ENCODE data around the gene KLHL11. TPM values are rescaled to one million over a fixed set of nuclear protein-coding genes. Genes with fewer than 3 reads are reported as not detected.

Gene KLHL11
- total and polyA plus RNA-seq, 4 donors = 0.68 to 12.6 (median 7.1) TPM

GRCh38 chr17:41806685-41807445 is 58.4 kb downstream of the KLHL11 start:
- H3K9ac ChIP-seq (ENCODE audit: low read depth in 1 of 2, low read length in 2 of 2) = no peak overlapping the region
- no peak overlapping the region for H3K27ac ChIP-seq (ENCODE audit: low read depth in 1 of 2, low read length in 2 of 2)
- H3K4me3 ChIP-seq (ENCODE audit: low read depth in 1 of 3, low read length in 3 of 3) = no peak overlapping the region
- WGBS = 87% methylated on average over 8 of the region's 8 CpGs
- no peaks in the 10 kb centered on the region for H3K9me3 ChIP-seq (ENCODE audit: control insufficient read depth in 4 of 4, low read length in 3 of 4)
- no peaks in the 10 kb centered on the region for H3K36me3 ChIP-seq (ENCODE audit: control insufficient read depth in 4 of 4, insufficient read depth in 3 of 4, low read depth in 1 of 4, low read length in 3 of 4)
- peaks cover under 1 to 15% (median 5%) of the 10 kb centered on the region in 4 donors for H3K4me1 ChIP-seq (ENCODE audit: control insufficient read depth in 4 of 4, insufficient read depth in 4 of 4, low read length in 3 of 4)
- no peak for DNase-seq (ENCODE audit: low spot score)
- TF ChIP-seq SP1 (IDR thresholded peaks at IDR 0.05) (no peak), HNF4A (conservative IDR thresholded peaks at IDR 0.05) (no peak), NR2F2 (IDR thresholded peaks at IDR 0.05) (no peak), JUND (IDR thresholded peaks at IDR 0.05) (no peak), MAX (IDR thresholded peaks at IDR 0.05) (no peak)
- H3K27me3 ChIP-seq (ENCODE audit: control insufficient read depth in 4 of 4, insufficient read depth in 4 of 4, low read length in 3 of 4) = no peaks in the 10 kb centered on the region

Small RNAs within 50 kb of the gene (small RNA-seq; reads per million reads assigned to genes)
- not detected for gene AC125257.2

Other genes with a start within 250 kb of the KLHL11 start
- not detected for gene KRT17, start 240.8 kb downstream of the KLHL11 start, total RNA-seq
- gene KRT17, start 240.8 kb downstream of the KLHL11 start, polyA plus RNA-seq = under 1 TPM in 1 of 2 donors, not detected in 1; 0.15 TPM
- gene EIF1, start 176.5 kb downstream of the KLHL11 start, total RNA-seq = 10 to 100 TPM; 56.5 to 61.0 TPM
- gene EIF1, start 176.5 kb downstream of the KLHL11 start, polyA plus RNA-seq = 100 to 1,000 TPM; 258 to 755 TPM
- not detected for gene GAST, start 153.1 kb downstream of the KLHL11 start, total RNA-seq
- gene GAST, start 153.1 kb downstream of the KLHL11 start, polyA plus RNA-seq = not detected
- under 1 TPM; under 0.01 to 0.05 TPM for gene HAP1, start 130.8 kb downstream of the KLHL11 start, total RNA-seq
- gene HAP1, start 130.8 kb downstream of the KLHL11 start, polyA plus RNA-seq = under 1 TPM; 0.02 to 0.04 TPM
- 10 to 100 TPM; 40.7 to 56.0 TPM for gene JUP, start 78.7 kb downstream of the KLHL11 start, total RNA-seq
- 10 to 100 TPM; 39.1 to 47.7 TPM for gene JUP, start 78.7 kb downstream of the KLHL11 start, polyA plus RNA-seq
- gene P3H4, start 53.5 kb downstream of the KLHL11 start, total RNA-seq = 1 to 10 TPM; 2.6 to 5.6 TPM
- 1 to 10 TPM; 1.7 to 2.0 TPM for gene P3H4, start 53.5 kb downstream of the KLHL11 start, polyA plus RNA-seq
- 10 to 100 TPM in 1 of 2 donors, 1 to 10 TPM in 1; 6.2 to 17.6 TPM for gene FKBP10, start 52.4 kb downstream of the KLHL11 start, total RNA-seq
- 1 to 10 TPM in 1 of 2 donors, under 1 TPM in 1; 0.71 to 5.0 TPM for gene FKBP10, start 52.4 kb downstream of the KLHL11 start, polyA plus RNA-seq
- gene NT5C3B, start 29.2 kb downstream of the KLHL11 start, total RNA-seq = 10 to 100 TPM; 15.3 to 32.0 TPM
- gene NT5C3B, start 29.2 kb downstream of the KLHL11 start, polyA plus RNA-seq = 10 to 100 TPM; 25.1 to 28.8 TPM
- under 1 TPM in 1 of 2 donors, not detected in 1; 0.17 TPM for gene KLHL10, start 27.6 kb downstream of the KLHL11 start, total RNA-seq
- under 1 TPM; 0.03 to 0.07 TPM for gene KLHL10, start 27.6 kb downstream of the KLHL11 start, polyA plus RNA-seq
- 100 to 1,000 TPM in 1 of 2 donors, 10 to 100 TPM in 1; 55.4 to 133 TPM for gene ACLY, start 53.5 kb upstream of the KLHL11 start, total RNA-seq
- gene ACLY, start 53.5 kb upstream of the KLHL11 start, polyA plus RNA-seq = 10 to 100 TPM; 12.1 to 18.8 TPM
- gene ODAD4, start 65.2 kb upstream of the KLHL11 start, total RNA-seq = 1 to 10 TPM in 1 of 2 donors, under 1 TPM in 1; 0.25 to 1.0 TPM
- under 1 TPM; 0.07 to 0.21 TPM for gene ODAD4, start 65.2 kb upstream of the KLHL11 start, polyA plus RNA-seq
- gene CNP, start 101.4 kb upstream of the KLHL11 start, total RNA-seq = 10 to 100 TPM; 25.3 to 29.6 TPM
- gene CNP, start 101.4 kb upstream of the KLHL11 start, polyA plus RNA-seq = 10 to 100 TPM; 30.7 to 38.3 TPM
- gene DNAJC7, start 152.0 kb upstream of the KLHL11 start, total RNA-seq = 10 to 100 TPM; 28.7 to 33.9 TPM
- 10 to 100 TPM; 29.4 to 31.8 TPM for gene DNAJC7, start 152.0 kb upstream of the KLHL11 start, polyA plus RNA-seq
- gene NKIRAS2, start 154.7 kb upstream of the KLHL11 start, total RNA-seq = 10 to 100 TPM; 17.3 to 17.4 TPM
- 10 to 100 TPM; 16.4 to 20.7 TPM for gene NKIRAS2, start 154.7 kb upstream of the KLHL11 start, polyA plus RNA-seq
- under 1 TPM; 0.14 to 0.17 TPM for gene C17orf113, start 185.2 kb upstream of the KLHL11 start, total RNA-seq
- gene C17orf113, start 185.2 kb upstream of the KLHL11 start, polyA plus RNA-seq = under 1 TPM in 1 of 2 donors, not detected in 1; 0.12 TPM
- under 1 TPM in 1 of 2 donors, not detected in 1; 0.19 TPM for gene ZNF385C, start 233.1 kb upstream of the KLHL11 start, total RNA-seq
- under 1 TPM; 0.03 to 0.06 TPM for gene ZNF385C, start 233.1 kb upstream of the KLHL11 start, polyA plus RNA-seq
- 10 to 100 TPM in 1 of 2 donors, 1 to 10 TPM in 1; 4.0 to 20.2 TPM for gene DHX58, start 247.3 kb upstream of the KLHL11 start, total RNA-seq
- gene DHX58, start 247.3 kb upstream of the KLHL11 start, polyA plus RNA-seq = 10 to 100 TPM in 1 of 2 donors, 1 to 10 TPM in 1; 4.3 to 21.9 TPM

Data from liver (tissue), 10 donors.